ENCODE results near the gene CDH13. TPM values are rescaled to one million over a fixed set of nuclear protein-coding genes. Genes with fewer than 3 reads are reported as not detected.

CDH13 gene
- total RNA-seq, 1 experiment from 2014 or later = not detected

DNA sequence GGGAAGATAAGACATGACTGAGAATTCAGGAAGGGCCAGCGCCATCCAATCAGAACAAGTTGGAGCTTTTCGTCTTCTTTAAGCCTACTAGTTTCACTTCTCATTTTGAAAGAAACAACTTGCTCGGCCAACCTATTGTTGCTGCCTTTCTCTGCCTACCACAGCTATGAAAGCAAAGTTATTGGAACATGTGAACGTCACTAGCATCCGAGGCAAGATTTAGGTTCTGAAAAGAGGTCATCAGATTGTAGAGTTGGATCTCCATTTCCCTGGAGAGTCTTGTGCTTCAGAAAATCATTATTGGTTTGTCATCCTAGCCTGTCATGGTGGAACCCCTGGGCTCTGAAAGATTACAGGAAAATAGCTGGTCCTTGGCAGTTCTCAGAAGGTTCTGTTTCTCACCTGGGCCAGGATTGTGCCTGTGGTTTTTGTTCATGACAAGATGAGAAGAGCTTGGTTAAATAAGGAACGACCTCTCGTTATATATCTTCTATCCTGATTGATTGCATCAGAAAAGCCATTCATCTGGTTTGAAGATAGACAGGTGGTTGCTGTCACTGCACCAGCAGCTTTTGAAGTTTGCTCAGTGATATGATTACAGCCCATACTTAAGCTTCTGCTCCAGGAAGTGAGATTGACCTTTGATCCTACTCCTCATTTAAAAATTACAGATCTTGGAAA lies 25.3 kb downstream of the CDH13 start:
- DNase-seq (ENCODE audit: low spot score) = peak; percentile 7

DNA sequence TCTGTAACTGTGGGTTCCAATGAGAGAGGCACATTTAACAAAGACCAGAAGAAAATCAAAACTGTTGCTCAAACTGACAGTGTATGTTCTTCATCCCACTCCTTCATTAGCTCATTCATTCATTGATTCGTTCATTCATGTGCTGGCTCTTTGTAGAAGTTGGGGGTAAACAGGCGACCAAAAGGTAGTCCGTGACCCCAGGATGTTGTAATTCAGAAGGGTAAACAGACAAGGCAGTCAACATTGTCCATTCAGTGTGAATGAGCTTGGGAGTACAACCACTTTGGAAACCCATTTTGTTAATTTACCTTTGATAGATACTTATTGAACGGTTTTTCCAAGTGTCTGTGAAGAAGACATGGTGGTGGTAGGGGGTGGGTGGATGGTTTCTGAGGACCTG lies 26.1 kb downstream of the CDH13 start:
- DNase-seq (ENCODE audit: low spot score) = no peak

DNA sequence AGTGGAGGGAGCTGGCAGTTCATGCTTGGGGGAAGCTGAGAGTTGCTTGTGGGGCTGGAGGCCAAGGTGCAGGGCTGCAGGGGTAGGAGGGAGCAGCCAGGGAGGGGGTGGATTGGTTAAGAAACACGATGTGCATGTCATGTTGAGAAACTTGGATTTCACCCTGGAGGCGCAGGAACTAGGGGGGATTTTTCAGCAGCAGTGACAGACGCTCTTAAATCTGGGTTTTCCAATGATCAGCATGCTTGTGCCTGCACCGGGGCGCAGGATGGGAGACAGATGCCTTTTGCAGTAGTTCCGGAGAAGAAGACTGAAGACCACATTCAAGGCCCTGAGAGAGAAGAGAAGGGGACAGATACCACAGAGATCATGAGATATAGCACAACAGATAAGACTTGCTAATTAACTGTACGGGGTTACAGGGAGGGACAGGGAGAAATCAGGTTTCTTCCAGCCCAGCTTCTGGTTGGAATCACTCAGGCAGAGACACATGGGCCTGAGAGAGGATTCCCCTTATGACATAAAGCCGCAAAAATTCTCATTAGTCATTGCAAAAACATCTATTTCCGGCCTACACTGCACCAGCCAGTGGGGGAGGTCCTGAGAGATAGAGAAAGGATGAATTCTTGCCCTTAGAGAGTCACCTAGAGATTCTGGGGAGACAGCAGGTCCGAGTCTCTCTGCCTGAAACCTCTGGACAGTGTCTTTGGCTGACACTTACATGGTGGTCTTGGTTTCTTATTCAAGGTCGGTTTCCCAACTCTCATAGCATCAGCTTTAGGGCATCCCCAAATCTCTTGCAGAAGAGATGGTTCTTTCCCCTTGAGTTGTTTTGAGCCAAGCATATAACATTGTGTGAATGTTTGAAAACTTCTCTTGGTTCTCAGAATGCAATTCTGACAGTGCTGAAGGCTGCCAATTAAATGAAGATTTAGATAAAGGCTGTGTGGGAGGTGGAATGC lies 27.1 kb downstream of the CDH13 start:
- peak; percentile 31 for DNase-seq (ENCODE audit: low spot score)

DNA sequence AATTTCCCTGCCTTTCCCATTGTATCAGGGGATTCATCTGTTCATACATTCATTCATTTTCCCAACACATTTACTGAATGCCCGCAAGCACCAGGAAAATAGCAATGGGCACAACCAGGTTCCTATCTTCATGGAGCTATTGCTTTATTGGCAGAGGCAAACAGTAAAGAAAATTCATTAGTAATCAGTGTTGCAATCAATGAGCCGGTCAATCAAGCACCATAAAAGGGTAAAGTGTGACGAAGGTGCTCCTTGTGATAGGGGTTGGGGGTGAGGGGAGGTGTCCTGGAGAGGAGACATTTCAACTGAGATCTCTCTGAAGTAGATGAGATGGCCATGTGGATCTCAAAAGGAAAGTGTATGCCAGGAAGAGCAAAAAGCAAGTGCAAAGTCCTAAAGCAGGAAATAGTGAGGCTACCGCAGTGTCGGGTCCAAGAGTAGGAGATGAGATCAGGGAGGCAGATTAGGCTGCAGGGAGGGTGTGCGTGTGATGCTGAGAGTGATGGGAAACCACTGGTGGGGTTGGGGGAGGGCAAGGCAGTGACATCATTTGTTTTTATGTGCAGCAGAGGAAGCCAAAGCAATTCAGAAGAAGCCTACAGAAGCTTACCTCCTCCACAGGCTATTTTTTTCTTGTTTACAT lies 28.4 kb downstream of the CDH13 start:
- DNase-seq (ENCODE audit: low spot score) = no peak

DNA sequence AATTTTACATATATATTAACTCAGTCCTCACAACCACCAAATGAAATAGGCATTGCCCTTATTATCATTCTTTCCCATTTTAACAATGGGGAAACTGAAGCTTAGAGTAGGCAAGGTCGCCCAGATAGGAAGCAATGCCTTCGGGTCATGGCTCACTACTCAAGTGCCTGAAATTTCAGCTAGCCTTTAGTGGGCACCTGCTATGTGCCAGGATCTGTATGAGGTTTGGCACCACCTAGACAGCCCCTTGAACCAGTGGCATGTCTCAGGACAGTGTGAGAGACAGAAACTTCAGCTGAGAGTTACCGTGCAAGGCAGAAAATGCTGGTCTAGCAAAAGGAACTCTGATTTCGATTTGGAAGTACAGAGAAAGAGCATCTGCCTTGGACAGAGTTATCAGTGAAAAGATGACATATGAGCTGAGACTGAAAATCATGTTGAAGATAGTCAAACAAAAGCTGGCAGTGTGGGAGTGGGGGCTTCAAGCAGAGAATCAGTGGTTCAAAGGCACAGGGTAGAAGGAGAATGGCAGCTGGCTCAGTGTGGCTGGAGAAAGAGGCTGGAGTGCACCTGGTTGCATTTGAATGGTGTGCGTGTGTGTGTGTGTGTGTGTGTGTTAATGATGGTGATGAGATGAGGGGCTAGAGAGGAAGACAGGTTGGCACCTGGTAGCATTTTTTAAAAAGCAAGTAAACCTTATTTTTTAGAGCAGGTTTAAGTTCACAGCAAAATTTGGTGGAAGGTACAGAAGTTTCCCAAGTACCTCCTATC lies 29.1 kb downstream of the CDH13 start:
- no peak for DNase-seq (ENCODE audit: low spot score)

DNA sequence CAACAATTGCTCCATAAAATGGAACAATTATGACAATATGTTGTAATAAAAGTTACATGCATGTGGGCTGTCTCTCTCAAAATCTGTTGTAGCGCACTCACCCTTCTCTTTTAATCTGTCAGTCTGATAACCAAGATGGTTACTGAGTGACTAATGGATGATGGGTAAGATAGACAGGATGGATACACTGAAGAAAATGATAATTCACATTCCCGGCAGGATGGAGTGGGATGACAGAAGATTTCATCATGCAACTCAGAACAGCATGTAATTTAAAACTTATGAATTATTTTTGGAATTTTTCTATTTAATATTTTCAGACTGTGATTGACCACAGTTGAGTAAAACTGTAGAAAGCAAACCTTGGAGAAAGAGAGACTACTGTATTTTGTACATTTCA lies 30.5 kb downstream of the CDH13 start:
- DNase-seq (ENCODE audit: low spot score) = no peak

DNA sequence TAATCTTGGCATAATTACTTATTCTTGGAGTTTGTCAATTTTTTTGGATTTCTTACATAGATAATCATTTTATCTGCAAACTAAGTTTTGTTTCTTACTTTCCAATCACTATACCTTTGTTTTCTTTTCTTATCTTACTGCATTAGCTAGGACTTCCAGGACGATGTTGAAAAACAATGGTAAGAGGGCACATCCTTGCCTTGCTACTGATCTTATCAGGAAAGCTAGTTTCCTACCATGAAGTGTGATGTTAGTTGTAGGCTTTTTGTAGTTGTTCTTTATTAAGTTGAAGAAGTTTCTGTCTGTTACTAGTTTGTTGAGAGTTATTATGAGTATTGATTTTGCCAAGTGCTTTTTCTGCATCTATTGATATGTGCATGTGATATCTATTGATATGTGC lies 31.0 kb downstream of the CDH13 start:
- no peak for DNase-seq (ENCODE audit: low spot score)

DNA sequence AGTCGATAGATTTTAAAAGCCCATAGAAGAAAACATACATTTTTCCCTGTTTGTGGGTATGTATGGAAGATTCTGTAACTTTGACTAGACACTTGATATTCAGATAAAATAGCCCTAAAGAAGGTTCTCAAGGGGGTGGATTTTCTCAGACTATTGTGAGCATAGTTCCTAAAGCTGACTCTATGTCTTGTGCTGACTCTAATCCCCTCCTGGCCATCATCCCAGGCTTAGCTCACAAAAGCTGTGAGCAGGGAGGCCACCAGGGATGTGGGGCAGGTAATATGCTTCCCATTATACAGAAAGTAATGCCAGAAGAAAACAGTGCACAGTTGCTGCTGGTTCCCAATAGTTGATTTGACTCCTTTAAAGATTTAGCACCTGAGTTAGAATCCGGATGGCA lies 32.0 kb downstream of the CDH13 start:
- DNase-seq (ENCODE audit: low spot score) = no peak

DNA sequence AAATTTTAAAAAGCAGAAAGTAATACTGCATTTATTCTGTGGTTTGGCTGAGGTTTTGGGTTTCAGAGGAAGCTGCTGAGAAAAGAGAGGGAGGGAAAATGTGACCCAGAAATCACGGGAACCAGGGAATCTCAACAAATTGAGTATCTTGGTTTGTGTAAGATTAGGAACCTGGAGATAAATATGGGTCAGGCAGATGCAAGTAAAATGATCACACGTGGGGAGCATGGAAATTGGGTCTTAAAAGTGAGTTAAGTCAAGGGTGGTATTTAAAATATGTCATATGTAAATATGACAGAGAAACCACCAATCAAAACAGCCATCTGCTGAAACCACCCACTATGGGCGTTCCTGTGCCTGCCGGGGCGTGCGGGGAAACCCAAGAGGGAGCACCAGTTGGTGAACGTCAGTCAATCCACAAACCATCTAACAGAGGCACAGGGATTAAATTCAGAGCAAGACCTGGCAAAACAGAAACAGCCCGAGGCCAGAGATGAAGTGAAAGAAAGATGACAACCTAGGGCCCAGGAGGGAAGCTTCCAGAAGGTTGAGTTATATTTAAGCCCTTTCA lies 33.4 kb downstream of the CDH13 start:
- DNase-seq (ENCODE audit: low spot score) = no peak

DNA sequence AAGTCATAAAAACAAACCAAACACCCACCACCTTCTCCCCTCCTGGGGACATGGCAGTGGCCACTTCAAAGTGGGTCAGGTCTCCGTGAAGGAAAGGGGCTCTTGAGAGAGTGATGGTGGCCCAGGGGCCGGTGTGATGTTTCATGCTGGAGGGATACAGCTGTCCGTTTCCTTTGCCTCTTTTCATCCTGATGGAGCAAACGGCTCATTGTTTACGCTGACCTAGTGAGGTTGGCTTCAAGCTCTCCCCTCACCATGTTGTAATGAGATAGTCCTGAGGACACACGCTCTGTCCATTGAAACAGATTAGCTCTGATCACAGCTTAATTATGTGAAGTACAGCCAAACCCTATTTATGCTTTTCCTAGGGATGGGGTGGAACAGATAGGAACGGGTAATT lies 34.2 kb downstream of the CDH13 start:
- no peak for DNase-seq (ENCODE audit: low spot score)

DNA sequence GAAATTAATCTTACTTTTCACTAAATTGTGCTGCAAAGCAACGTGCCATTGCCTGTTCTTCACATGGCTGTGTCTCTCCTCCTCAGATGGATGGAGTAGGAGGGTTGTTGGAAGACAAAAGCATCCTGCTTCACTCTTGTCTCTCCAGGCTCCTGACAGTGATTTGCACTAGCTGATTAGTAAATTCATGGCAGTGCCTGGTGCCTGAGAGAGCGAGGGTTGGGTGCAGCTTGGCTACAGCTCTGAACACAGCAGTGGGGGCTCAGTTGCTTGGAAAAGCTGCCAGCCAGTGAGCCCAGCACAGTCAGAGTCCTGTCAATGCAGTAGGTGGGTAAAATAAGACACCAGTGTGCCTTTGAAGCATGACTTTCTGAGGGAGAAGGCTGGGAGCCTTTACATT lies 37.4 kb downstream of the CDH13 start:
- DNase-seq (ENCODE audit: low spot score) = no peak

DNA sequence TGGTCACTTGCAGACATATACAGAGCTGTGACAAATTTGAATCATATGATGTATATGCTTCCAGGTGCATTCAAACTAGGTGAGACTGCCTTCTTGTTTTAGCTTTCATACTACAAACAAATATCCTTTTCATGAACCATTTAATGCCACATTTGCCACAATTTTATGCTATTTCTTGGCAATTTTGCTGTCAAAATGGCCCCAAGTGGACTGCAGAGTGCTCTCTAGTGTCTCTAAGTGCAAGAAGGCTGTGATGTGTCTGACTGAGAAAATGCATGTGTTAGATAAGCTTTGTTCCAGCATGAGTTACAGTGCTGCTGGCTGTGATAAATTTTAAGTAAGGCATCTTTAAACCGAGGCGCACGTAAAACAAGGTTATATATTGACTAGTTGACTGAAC lies 38.3 kb downstream of the CDH13 start:
- DNase-seq (ENCODE audit: low spot score) = no peak

DNA sequence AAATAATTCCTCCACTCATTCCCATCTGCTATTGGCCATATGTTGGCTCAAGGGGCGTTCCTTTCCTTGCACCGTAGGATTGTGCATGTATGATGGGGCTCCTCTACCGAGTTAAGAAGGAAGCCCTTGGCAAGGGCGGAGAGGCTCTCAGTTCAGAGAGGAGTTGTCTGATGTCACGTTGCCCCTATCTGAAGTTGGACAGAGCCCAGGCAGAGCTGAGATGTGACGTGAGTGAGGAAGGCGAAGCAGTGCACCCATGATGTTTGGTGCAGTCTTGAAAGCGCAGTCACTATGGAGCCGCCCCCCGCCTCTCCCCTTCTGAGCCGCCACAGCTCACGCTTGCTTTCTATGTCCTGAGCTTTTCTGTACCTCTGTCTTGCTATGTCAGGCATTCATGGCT lies 40.7 kb downstream of the CDH13 start:
- no peak for DNase-seq (ENCODE audit: low spot score)

DNA sequence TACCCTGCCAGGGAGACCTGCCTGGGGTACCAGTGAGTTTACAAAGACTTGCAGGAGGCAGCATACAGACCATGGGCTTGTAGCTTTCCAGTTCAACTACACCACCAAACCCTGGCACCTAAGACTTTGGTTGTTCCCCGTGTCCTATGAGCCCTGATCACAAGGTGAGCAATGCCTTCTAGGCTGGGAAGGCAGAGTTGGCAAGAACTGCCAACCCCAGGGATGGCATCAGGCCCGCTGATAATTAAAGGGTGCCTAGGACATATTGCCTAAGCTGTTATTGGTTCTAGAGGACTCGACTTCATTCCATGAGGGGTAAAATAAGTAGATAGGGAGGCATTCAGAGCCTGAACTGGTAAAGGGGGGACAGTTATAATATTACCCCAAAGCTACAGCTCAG lies 41.3 kb downstream of the CDH13 start:
- DNase-seq (ENCODE audit: low spot score) = no peak

DNA sequence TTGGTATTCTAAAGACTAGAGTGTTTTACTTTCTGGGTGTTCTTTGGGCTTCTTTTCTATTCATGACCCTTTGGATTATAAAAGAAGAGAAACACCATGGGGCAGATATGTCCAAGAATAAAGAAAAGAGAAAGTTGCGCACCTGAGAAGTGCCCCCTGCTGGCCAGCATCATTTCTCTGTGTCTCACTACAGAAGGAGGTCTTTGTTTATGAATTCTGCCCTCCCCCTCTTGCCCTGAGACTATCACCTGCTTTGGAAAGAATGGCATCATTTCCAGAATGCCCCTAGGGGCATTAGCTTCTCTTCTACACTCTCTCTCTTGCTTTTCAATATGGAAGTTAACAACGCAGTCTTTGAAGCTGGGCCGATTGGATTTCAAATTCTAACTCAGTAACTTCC lies 45.0 kb downstream of the CDH13 start:
- peak; percentile 15 for DNase-seq (ENCODE audit: low spot score)

DNA sequence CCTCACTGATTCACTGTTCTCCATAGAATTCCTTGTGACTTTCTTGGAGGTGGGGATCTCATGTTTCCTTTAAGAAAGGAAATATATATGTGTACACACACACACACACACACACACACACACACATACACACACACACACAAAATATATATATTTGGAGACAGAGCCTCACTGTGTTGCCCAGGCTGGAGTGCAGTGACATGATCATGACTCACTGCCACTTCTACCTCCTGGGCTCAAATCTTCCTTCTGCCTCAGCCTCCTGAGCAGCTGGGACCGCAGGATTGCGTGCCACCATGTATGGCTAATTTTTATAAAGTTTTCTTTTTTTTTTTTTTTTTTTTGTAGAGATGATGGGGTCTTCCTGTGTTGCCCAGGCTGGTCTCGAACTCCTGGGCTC lies 45.9 kb downstream of the CDH13 start:
- DNase-seq (ENCODE audit: low spot score) = no peak

DNA sequence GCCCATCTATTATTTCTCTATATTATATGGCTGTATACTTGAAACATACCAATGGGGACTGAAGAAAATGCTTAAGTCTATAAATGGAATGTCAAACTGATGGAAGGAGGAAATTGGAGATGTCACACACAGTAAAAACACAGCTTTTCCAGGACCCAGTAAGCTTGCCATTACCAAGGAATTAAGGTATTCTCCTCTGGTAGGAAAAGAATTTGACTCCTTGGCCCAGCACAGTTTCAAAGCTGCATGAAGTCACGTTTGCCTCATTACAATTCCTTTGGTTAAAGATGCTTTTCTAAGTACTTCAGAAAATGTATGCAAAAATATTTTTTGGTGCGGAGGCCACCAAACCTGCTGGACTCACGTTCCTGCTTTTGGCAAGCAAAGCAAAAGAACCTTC lies 48.5 kb downstream of the CDH13 start:
- no peak for DNase-seq (ENCODE audit: low spot score)

DNA sequence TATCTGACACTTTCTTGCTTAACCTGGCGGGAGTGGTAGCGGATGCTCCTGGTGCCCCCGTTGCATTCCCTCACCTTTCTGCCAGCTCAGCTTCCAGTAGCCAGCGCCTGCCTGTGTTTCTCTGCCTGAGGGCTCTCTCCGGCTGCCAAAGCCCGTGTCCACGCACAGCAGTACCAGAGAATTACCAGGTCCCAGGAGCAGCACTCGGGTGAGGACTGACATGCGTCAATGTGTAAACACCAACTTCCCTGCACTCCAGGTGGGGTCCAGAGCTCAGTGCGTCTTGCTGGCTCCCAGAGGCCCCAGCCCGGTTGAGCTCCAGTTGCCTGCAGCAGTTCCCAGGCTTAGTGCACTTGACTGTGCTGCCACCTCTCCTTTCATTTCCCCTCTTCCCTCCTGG lies 54.8 kb downstream of the CDH13 start:
- no peak for DNase-seq (ENCODE audit: low spot score)

DNA sequence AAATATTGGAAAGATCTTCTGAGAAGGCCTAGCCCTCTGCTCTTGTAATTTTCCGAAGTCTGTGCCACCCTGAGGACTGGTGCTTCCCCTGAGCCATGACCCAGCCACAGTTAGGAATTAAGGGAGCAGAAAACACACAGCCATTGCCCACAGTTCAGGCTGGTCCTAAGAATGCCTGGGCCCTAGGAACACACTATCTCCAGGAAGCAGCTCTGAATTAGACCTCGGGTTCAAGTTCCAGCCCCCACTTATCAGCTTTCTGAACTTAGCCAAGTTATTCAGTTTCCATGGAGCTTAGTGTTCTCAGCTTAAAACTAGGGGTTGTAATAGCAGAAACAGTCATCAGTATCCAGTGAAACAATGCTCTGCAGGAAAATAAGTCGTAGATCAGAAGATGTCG lies 56.0 kb downstream of the CDH13 start:
- no peak for DNase-seq (ENCODE audit: low spot score)

DNA sequence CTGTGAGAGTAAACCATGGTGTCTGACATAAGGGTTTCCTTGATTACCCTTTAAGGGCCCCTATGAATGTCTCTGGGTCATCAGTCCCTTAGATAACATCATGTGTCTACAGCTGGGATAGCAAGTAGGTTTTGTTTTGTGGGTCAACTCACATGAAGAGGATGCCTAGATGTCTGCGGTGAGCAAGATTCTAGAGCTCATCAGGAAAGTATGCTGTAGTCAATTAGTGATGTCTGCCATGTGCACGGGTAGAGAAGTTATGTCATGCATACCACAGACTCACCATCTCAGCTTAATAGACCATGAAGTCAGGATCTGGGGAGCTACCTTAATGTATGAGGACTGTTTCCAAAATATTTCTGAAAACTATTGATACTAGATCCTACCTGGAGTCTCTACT lies 57.5 kb downstream of the CDH13 start:
- DNase-seq (ENCODE audit: low spot score) = no peak

DNA sequence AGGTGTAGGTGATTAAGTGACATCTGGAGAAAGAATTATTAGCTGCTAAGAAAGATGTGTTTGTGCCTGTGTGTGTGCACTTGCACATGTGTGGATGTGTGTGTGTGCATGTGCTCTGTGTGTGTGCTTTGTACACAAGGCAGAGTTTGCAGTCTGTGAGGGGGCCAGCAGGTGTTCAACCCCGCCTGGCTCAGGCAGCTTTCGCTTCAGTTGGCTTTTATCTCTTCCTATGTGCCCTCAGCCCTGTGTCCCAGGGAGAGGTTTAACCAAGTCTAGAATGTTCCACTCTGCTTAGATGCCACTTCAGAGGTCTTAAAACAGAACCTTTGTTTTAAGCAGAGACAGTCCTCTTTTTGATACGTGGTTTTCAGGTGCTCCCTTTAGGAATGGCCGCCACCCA lies 58.8 kb downstream of the CDH13 start:
- no peak for DNase-seq (ENCODE audit: low spot score)

Data from HT-29 (cell line).